Fibroblast of pulmonary artery (primary cell): ENCODE measurements around the gene GPR148.

Source experiments
- DNase-seq: peaks from one replicate; pipeline ENCODE4 v3.0.0-alpha.2; 2010; ENCODE audit warnings: low read depth
- H3K4me3 ChIP-seq: replicated peaks from 2 replicates; pipeline ENCODE4 v1.5.1; 2011; ENCODE audit warnings: low read depth, mild to moderate bottlenecking, control low read depth, low read length, moderate library complexity
- CTCF ChIP-seq: IDR thresholded peaks from 2 replicates; pipeline ENCODE4 v1.5.1; 2011; ENCODE audit warnings: mild to moderate bottlenecking, control low read depth, low read length, inconsistent platforms; ENCODE audit errors: missing control alignments

Gene GPR148

DNA sequence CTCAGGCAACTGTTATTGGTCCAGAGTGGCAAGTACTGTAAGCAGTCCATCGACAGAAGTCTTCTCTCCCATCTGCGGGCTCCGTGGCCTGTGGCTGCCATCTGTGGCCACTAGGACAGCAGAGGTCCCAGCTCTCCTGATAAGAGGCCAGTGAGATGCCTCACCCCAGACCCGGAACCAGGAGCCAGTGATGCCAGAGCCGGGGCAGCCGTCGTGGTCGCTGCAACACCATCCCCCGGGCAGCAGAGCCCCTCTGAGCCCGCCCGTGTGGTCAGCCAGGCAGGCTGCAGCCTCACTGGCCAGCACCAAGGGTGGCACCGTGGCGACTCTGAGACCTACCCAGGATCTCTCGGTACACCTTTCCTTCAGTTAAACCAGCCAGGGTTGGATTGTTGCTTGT lies 8.7 kb downstream of the GPR148 start:
- TF ChIP-seq CTCF, result no peak

DNA sequence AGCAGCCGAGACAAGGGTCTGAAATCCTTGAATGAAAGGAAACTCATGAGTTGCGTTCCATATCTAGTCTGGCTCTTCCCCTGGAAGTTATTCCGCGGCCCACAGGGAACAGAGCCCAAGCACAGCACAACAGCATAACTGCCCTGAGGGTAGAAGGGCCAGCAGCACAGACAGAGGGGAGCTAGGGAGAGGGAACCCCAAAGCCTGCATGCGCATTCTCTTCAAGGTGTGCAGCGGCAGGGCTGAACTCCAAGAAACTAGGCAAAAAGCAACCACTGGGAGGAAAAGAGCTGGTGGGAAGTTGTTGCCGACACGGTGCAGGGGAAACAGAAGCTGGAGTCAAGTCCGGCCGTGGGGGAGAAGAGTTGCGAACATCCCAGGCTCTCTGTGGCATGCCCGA lies 11.8 kb downstream of the GPR148 start:
- TF ChIP-seq CTCF, result no peak
- DNase-seq, result no peak
- H3K4me3 ChIP-seq, result no peak overlapping the region

More for the DNA sequence above, 8.7 kb downstream of the GPR148 start:
- DNase-seq, result no peak
- H3K4me3 ChIP-seq, result no peak overlapping the region

GRCh38 chr2:130743278-130743677 lies 14.4 kb downstream of the GPR148 start:
- no peak for DNase-seq
- H3K4me3 ChIP-seq, result no peak overlapping the region
- no peak for TF ChIP-seq CTCF

DNA sequence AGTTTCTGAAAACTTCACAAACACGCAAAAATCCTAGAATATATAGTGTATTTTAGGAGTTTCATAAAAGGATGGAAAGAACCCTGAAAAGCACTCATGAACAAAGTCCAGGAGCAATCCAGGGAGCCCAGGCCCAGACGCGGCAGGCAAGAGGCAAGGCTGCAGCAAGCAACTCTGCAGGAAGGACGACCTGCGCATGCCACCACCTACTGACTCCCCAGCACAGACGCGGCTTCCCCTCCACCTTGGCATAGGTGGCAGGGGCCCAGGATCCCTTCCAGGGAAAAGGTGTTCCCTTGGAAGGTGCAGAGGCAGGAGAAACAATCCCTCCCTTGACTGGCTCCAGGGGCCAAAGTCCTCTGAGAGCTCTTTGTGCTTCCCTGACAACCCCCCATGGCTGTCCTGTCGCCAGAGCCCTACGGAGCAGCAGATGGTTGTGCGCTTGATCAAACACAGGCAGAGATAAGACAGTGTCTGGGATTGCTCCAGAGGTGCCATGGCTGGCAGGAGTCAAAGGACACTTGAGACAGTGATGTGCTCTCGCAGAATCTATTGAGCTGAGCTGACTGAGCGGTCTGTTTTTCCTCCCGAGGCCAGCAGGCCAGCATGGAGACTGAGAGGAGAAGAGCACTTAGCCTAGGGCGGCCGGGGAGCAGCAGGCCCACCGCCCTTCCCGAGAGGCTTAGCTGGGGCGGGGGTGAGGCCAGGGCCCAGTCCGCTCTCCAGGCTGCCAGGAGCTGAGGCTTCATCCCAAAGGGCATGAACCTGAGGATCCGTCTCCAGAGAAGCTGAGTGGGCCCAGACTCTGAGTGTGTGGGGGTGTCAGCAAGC lies 15.6 kb downstream of the GPR148 start:
- TF ChIP-seq CTCF, result no peak
- DNase-seq, result no peak
- no peak overlapping the region for H3K4me3 ChIP-seq

- no peak for TF ChIP-seq CTCF
- no peak for DNase-seq
- H3K4me3 ChIP-seq, result no peak overlapping the region
Observed at GRCh38 chr2:130749078-130749477, 20.2 kb downstream of the GPR148 start.

- no peak for DNase-seq
- no peak overlapping the region for H3K4me3 ChIP-seq
- TF ChIP-seq CTCF, result no peak
Observed at GRCh38 chr2:130749641-130750040, 20.8 kb downstream of the GPR148 start.

GRCh38 chr2:130754811-130755210 lies 25.9 kb downstream of the GPR148 start:
- TF ChIP-seq CTCF, result no peak
- DNase-seq, result no peak
- H3K4me3 ChIP-seq, result no peak overlapping the region
